Measurements from ENCODE around the gene LYPD5.

- TF ChIP-seq CTCF (IDR thresholded peaks at IDR 0.05), result no peak
- no peak for TF ChIP-seq POLR2A (IDR thresholded peaks at IDR 0.05)
These were observed 37.0 kb downstream of the LYPD5 start for GRCh38 chr19:43765109-43765876.

Measured in right lobe of liver (tissue), 4 donors.